Stimulated activated CD8-positive, alpha-beta memory T cell treated with anti-CD3 and anti-CD28 coated beads, Interleukin-4, amount 100 ng/mL, for 1 hour (primary cell): Measurements from ENCODE around the gene GLMN.
"Not testable (repeated sequence)": the region's sequence is repeated elsewhere in the genome, so short reads cannot be mapped to it uniquely, and the experiment has no call there.

Experiments used
- DNase-seq, 2 donors: peaks; one replicate each; pipeline ENCODE4 v3.0.0-alpha.2; 2020; ENCODE audit warnings: low read depth in 2 of 2, low spot score in 1 of 2

The GLMN gene

DNA sequence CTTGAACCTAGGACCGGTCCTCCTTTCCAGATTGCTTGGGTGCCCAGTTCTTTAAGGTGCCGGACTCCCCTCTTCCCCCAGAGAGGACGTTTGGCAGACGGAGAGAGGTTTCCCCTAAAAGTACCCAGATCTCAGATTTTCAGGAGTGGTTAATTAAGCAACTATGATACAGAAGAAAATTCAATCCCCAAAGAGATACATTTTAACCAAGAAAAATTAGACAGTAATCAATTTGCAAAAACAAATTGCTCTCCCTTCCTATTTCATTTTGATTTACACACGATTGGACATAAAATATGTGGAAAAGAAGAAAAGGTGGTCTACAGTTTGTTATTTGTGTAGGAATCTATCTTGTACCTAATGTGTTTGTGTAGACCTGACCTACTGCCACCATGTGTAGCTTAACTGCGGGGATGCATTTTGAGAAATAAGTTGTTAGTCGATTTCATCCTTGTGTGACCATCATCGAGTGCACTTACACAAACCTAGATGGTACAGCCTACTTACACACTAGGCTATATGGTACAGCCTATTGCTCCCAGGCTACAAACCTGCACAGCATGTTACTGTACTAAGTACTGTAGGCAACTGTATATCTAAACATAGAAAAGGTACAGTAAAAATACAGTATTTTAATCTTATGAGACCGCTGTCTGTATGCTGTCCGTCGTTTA lies 827 bp upstream of the GLMN start:
- no peak for DNase-seq

DNA sequence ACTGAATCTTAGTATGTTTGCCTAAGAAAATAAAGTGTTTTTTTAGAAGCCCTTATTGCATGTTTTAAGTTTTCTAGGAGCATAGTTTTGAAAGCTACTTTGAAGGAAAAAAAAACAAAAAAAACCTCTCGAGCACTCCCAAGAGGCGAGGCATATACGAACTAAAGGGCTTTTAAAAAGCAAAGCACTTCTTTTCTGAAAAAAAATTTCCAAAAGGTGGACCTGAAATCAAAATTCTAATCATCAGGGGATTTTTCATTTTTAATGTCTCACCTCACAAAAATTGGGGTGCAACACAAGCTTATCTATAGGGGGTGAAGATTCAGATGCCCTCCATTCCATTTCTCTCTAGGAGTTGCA lies 594 bp downstream of the GLMN start:
- no peak for DNase-seq

DNA sequence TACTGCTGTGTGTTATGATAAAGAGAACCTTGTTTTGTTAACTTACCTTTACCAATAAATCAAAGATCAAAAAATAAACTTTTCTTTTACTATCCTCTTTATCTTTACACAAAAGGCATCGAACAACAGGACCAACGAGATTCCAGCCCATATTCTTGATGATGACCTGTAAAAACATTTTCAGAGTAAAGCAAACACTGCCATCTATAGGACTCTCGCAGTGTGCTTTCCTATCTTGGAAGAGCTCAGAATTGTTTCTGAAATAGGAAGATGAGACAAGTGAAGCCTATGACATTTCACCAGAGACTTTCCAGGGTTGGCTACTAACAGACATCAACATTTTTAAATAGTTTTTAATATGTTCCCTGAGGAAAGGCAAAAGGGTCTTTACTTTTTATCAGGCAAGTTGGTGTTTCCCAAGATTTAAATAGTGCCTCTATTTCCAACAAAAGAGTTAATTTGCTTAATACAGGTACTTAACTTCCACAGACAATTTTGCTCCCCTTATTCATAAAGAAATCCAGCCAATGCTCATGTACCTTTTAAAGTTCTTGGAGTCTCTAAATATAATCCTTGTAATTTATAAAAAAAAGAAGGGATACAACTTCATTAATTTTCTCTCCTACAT lies 7.3 kb downstream of the GLMN start:
- no peak for DNase-seq

DNA sequence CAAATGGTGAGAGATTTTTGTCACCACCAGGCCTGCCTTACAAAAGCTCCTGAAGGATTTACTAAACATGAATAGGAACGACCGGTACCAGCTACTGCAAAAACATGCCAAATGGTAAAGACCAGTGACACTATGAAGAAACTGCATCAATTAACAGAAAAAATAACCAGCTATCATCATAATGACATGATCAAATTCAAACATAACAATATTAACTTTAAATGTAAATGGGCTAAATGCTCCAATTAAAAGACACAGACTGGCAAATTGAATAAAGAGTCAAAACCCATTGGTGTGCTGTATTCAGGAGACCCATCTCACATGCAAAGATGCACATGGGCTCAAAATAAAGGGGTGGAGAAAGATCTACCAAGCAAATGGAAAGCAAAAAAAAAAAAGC lies 17.4 kb downstream of the GLMN start:
- not testable (repeated sequence) for DNase-seq

DNA sequence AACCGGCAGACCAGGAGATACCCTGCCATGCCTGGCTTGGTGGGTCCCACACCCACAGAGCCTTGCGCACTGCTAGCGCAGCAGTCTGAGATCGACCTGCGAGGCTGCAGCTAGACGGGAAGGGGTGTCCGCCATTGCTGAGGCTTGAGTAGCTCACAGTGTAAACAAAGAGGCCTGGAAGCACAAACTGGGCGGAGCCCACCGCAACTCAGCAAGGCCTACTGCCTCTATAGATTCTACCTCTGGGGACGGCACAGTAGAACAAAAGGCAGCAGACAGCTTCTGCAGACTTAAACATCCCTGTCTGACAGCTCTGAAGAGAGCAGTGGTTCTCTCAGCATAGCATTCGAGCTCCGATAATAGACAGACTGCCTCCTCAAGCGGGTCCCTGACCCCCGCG lies 19.0 kb downstream of the GLMN start:
- DNase-seq: not testable (repeated sequence)

DNA sequence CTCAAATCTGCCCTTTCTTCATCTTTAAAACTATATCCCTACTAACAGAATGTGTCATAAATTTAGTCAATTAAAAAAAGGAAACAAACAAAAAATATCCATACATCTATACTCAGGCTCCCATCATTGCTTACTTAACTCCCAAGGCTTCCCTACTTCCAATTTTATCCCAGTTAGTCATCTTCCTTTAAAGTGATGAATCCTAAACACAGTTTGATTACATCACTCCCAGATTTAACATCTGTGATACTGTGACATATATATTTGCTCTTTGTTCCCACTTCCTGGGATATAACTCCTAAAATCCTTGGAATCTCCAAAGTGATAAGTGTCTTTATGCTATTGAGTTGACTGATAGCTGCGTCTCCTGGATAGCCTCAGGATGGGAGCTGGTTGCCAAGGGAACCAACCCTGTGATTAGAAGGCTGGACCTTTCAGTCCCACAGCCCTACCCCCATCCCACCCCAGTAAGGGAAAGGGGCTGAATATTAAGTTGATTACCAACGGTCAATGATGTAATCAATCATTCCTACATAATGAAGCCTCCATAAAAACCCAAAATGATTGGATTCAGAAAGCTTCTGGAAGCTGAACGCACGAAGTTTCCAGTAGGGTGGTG lies 21.6 kb downstream of the GLMN start:
- no peak for DNase-seq

DNA sequence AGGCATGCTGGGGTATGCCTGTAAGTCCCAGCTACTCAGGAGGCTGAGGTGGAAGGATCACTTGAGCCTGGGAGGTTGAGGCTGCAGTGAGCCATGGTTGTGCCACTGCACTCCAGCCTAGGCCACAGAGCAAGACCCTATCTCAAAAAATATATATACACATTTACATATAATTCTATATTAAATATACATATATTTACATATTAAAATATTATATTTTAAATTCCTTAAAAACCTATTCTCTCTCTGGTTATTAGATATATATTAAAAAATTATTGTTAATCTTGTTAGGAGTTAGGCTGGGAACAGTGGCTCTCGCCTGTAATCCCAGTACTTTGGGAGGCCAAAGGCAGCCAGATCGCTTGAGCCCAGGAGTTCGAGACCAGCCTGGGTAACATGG lies 22.7 kb downstream of the GLMN start:
- DNase-seq: no peak

DNA sequence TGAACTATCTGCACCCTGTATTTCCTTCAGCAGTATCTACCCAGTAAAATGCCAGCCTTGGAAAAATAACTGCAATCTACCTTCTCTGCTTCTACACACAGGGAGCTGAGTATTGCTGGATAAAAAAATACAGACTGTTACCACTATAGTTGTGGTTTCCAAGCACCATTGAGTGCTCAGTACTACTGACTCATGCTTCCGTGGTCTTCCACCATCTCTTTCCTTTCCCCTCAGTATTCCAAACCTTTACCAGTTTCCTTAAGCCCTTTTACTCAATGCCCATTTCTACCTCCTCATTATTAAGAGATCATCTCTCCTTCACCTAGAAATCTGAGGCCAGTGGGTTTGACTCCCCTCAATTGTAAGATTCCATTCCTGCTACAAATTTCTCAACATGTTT lies 23.8 kb downstream of the GLMN start:
- no peak for DNase-seq

DNA sequence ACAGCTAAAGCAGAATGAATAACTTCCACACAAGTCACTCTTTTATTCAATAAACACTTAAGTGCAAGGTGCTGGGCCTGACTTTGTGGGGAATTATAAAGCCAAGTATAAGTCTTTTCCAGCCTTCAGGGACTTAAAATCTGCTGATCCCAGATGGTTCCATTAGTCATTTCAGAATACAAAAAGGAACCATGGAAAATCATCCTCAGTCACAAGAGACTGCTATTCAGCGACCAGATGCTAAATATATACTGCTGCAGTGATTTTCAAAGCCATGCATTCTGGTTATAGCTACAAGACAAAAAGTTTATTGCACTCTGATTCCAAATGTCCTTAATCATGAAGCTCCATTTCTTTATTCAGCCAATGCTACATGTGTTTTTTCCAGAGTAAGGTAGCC lies 25.7 kb downstream of the GLMN start:
- DNase-seq: no peak

DNA sequence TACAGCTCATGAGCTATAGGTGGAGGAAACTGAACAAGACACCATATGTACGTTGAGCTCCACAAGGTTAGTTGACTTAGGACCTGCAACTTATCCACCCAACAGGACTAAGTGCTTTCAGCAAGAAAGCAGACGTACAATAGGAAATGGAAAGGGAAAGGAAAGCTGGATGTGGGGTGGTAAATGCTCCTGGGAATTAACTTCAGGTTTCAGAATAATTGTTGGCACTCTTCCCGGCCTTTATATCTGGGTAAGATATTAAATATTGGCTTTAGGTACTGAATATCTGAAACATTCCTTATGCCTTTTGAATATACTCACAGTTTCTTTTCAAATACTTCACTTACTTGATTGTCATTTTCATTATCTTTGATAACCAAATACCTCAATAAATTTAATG lies 36.3 kb downstream of the GLMN start:
- DNase-seq: no peak

DNA sequence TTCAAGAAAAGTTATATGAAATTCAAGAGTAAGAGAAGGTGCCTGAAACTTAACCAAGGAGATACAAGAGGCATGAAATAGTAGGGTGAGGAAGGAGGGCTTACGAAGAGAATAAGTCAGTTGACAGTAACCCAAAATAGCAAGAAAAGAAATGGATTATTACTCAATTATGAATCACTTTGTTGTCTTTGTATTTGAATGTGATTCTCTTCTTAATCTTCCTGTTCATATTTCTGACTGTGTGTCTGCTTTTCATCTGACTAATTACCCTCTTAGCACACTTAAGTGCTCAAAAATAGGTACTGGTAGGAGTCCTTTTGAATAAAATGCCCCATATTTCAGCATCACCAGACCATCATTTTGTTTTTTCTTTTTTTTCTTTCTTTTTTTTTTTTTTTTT lies 39.4 kb downstream of the GLMN start:
- DNase-seq: no peak

DNA sequence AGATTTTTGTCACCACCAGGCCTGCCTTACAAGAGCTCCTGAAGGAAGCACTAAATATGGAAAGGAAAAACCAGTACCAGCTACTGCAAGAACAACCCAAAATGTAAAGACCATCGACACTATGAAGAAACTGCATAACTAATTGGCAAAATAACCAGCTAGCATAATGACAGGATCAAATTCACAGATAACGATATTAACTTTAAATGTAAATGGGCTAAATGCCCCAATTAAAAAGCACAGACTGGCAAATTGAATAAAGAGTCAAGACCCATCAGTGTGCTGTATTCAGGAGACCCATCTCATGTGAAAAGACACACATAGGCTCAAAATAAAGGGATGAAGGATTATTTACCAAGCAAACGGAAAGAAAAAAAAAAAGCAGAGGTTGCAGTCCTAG lies 44.1 kb downstream of the GLMN start:
- not testable (repeated sequence) for DNase-seq

DNA sequence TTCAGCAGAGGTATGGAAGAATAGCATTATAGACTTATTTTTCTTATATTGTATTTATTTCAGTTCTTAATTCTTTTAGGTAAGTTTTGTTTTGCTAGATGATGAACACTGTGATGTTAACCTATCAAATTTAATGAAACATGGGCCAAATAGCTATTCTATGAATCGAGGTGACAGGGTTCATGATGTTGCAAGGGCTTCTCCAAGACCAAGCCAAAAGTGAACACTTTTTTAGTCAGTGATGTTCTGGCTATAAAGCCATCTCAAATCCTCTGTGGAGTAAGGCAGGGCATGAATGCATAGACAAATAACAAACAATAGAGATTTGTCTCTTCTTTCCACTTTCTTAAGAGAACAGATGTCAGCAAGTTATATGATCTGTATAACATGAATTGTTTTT lies 54.4 kb downstream of the GLMN start:
- DNase-seq: no peak

DNA sequence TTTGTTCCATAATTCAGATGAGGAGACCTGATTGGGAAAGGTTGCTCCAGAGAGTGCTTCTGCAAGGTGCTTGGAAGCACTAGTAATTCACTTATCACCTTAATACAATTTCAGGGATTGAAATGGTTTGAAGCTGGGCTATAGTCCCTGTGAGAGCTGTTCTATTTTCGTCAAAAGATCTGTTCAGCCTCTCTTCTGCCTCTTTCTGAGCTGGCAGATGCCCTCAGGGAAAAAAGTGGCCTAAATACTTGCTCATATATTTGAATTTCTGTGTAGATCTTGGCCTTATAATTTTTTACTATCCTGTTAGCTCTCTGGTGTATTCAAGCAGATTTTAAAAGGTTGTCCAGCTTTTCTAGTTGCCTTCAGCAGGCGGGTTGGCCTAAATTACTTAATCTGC lies 58.8 kb downstream of the GLMN start:
- DNase-seq: no peak

DNA sequence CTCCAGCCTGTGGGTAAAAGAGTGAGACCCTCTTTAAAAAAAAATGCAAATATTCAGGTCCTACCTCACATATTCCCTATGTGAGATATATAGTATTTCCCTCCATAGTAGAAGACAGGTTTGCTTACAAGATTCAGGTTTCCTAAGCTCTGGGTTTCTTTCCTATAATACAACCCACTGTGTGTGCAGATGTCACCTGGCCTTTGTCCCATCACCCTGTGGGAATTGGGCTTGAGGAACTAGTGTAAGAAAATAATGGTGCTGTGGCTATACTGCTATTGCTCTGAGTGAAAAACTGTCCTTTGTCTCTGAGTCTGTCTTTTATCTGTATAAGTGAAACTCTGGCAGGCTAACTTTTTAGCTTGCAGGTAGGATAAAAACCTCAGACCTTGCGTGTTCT lies 68.1 kb downstream of the GLMN start:
- DNase-seq: no peak

DNA sequence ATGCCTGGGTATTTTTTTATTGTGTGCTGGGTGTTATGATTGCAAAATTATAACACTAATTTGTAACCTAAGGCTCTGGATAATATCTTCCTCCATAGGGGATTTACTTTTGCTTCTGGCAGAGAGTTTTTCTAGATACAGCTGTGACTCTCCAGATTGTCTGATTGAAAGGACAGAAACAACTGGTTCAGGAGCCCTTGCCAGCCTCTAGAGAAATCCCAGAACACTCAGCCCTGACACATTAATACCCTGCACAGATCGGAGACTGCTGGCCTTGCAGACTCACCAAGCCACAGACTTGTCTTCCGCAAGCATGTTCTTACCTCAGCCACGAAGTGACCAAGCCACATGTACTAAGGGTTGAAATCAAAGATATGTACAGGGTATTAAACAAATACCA lies 70.4 kb downstream of the GLMN start:
- DNase-seq: no peak

DNA sequence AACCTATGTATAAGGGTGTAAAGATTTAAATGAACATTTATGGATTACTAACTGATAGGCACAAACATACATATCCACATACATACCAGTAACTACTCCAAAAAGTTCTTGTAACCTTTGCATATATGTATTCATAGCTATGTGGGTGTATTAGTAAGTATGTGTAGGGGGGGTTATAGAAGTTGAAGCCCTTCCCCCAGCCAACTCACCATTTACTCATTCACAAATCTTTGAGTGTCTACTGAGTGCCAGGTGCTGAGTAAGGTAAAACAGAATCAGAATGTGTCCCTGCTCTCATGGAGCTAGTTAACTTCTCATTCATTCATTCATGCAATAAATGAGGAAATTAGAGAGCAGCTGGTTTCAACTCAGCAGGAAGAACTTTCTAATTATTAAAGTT lies 79.8 kb downstream of the GLMN start:
- DNase-seq: no peak

DNA sequence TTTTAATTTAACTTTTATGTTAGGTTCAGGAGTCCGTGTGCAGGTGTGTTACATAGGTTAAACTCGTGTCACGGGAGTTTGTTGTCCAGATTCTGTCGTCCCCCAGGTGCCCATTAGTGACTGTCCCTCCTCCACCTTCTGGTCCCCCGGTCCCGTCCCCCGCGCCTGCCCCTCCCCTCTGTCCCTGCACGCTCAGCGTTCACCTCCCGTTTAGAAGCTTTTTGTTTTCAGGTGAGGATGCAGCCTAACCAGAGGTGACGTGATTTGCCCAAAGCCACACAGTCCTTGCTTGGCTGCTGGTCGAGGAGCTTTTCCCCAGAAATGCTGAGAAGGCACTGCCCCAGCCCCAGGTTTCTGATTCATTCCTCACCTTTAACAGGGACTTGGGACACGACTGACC lies 80.2 kb downstream of the GLMN start:
- DNase-seq: no peak

DNA sequence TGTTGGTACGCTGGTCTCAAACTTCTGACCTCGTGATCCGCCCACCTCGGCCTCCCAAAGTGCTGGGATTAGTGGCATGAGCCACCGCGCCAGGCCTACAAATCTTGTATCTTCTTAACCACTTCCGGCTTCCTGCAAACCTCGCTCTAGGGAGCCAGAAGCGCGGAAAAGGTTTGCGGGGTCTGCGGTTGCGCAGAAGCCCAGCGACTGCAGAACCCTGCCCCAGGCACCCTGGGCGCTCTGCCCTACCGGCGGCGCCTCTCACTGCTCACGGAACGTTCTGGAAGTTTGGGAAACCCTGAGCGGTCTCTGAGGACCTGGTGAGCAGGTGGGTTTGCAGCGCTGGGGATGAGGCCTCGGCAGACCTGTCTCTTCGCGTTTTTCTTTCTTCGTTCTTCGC lies 81.1 kb downstream of the GLMN start, which contains the start of gene C1orf146:
C1orf146 (plus strand) TSS at position 195 of the 400 bp plus-strand sequence. CDS start 13,506 bp downstream, outside the sequence.
- DNase-seq: no peak

DNA sequence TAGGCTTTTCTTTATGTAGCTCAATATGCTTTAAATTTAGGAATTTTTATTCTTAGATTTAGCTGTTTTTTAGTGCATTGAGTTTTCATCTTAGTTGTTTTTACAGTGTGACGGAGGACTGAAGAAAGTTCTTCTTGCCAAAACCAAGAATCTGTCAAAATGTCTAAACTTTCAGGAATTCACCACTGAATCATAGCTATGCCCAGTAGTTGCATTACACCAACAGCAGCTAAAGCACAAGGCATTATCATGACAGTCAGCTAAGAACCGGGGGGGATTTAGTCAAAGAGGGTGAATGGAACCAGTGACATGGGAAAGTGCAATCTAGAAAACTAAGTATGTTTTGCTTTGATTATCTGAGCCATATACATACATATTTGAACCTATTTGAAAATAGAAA lies 87.6 kb downstream of the GLMN start:
- DNase-seq: no peak

DNA sequence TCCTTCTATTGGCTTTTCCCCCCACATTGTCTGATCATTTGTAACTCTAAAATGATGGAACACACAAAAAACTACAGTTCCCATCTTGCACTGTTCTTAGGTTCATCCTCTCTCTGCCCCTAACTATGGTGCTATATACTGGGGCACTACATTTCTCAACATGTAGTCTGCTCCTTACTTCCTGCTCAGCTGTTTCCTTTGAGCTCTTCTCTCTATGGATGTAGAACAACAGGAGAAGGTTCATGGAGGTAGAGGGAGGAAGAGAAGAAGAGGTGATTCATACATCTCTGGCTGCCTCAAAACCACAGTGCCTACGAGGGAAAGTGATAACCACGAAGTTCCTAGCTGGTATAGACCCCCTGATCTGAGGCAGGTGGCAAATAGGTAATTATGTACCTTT lies 88.1 kb downstream of the GLMN start:
- DNase-seq: no peak

DNA sequence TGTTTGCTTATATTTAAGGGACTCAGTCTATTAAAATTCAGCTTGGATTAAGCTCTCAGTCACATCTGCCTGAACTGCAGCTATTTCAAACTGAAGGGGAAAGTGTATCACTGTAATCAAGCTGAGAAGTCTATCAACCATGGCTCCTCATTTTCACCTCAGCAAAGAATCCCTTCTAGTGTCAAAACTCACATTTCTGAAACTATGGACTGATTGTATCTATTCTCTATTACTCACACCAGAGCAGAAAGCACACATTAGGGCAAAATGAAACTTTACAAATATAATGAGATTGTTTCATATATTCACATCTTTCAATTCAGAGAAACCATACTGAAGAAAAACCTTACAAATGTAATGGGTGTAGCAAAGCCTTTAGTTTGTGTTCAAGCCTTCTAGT lies 95.7 kb downstream of the GLMN start:
- no peak for DNase-seq

DNA sequence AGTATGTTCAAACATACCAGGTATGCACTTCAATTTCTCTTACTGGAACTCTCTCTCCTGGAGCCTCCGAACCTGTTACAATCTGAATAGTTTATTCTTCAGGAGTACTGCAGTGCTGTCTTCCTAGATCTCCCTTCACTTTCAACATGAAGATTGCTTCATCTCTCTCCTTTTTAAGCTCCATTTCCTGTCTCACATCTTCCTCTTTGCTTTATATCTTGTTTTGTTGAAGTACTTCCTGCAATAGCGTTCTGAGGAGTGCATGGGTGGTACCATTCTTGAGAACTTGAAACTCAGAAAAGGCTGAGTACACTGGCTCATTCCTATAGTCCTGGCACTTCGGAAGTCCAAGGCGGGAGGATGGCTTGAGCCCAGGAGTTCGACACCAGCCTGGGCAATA lies 96.8 kb downstream of the GLMN start:
- DNase-seq: no peak
